22Rv1 (cell line): Measurements from ENCODE around the gene GTPBP2.

Source experiments
- ZFX ChIP-seq: fragments of 450-650 bp; IDR thresholded peaks from 2 replicates; pipeline ENCODE4 v1.6.1; 2017; ENCODE audit warnings: antibody characterized with exemption, borderline replicate concordance
- TF ChIP-seq, protein P1 (sequence below): fragments of 450-650 bp; IDR thresholded peaks from 2 replicates; pipeline ENCODE4 v1.5.1; 2017; ENCODE audit warnings: mild to moderate bottlenecking

DNA sequence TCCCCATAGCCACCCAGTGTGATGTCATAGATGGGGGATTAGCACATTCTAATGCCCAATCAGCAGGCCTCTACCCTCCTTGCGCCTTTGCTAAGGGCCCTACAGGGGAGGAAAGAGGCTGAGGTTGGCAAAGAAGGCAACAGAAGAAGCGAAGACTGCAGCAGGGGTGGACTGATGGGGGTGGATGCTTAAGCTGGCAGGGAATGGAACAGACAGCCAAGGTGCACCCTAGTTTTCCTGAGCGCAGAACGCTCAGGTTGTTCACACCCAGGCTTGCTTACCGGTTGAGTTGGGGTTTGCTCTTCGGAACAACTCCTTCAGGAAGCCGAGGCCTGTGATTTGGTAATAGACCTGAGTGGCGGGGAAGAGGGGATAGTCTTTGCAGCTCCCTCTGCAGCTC is 45.9 kb upstream of the GTPBP2 start:
- TF ChIP-seq, protein P1, sequence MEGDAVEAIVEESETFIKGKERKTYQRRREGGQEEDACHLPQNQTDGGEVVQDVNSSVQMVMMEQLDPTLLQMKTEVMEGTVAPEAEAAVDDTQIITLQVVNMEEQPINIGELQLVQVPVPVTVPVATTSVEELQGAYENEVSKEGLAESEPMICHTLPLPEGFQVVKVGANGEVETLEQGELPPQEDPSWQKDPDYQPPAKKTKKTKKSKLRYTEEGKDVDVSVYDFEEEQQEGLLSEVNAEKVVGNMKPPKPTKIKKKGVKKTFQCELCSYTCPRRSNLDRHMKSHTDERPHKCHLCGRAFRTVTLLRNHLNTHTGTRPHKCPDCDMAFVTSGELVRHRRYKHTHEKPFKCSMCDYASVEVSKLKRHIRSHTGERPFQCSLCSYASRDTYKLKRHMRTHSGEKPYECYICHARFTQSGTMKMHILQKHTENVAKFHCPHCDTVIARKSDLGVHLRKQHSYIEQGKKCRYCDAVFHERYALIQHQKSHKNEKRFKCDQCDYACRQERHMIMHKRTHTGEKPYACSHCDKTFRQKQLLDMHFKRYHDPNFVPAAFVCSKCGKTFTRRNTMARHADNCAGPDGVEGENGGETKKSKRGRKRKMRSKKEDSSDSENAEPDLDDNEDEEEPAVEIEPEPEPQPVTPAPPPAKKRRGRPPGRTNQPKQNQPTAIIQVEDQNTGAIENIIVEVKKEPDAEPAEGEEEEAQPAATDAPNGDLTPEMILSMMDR = no peak
- no peak for TF ChIP-seq ZFX
